GM18507 (cell line): ENCODE measurements around the gene PTPRM.

Source experiments
- DNase-seq: peaks from one replicate; pipeline ENCODE4 v3.0.0; 2011; ENCODE audit warnings: low read depth; ENCODE audit not compliant: insufficient read length; ENCODE audit errors: extremely low spot score
- FAIRE-seq: peaks from 2 replicates; lab custom pipeline; 2011; peaks lifted over from hg19 to GRCh38; lab: Jason Lieb, UNC

The PTPRM gene

GRCh38 chr18:8001711-8002301 is 434.7 kb downstream of the PTPRM start:
- FAIRE-seq, result no peak
- no peak for DNase-seq

- DNase-seq, result no peak
- FAIRE-seq, result no peak
Measured at GRCh38 chr18:8003878-8004675, 437.0 kb downstream of the PTPRM start.

GRCh38 chr18:8004792-8005191 is 437.7 kb downstream of the PTPRM start:
- FAIRE-seq (no peak), DNase-seq (no peak)

GRCh38 chr18:8005870-8006569 is 438.9 kb downstream of the PTPRM start:
- DNase-seq (no peak), FAIRE-seq (no peak)

GRCh38 chr18:8006979-8007378 is 439.9 kb downstream of the PTPRM start:
- FAIRE-seq (no peak), DNase-seq (no peak)

GRCh38 chr18:8008033-8008432 is 440.9 kb downstream of the PTPRM start:
- FAIRE-seq (no peak), DNase-seq (no peak)

GRCh38 chr18:8011361-8011760 is 444.2 kb downstream of the PTPRM start:
- no peak for DNase-seq
- no peak for FAIRE-seq

- DNase-seq, result no peak
- FAIRE-seq, result no peak
Measured at GRCh38 chr18:8011906-8012305, 444.8 kb downstream of the PTPRM start.

GRCh38 chr18:8018701-8019331 is 451.7 kb downstream of the PTPRM start:
- DNase-seq (no peak), FAIRE-seq (no peak)

- DNase-seq (no peak), FAIRE-seq (no peak)
Measured at GRCh38 chr18:8019600-8019999, 452.5 kb downstream of the PTPRM start.

- no peak for FAIRE-seq
Measured at GRCh38 chr18:8020132-8020846, 453.2 kb downstream of the PTPRM start.

GRCh38 chr18:8029061-8029460 is 461.9 kb downstream of the PTPRM start:
- DNase-seq (no peak), FAIRE-seq (no peak)

More at GRCh38 chr18:8020132-8020846, 453.2 kb downstream of the PTPRM start:
- no peak for DNase-seq

- FAIRE-seq, result no peak
- DNase-seq, result no peak
Measured at GRCh38 chr18:8029731-8030130, 462.6 kb downstream of the PTPRM start.

- DNase-seq (no peak), FAIRE-seq (no peak)
Measured at GRCh38 chr18:8030201-8030600, 463.1 kb downstream of the PTPRM start.

GRCh38 chr18:8031496-8031895 is 464.4 kb downstream of the PTPRM start:
- DNase-seq (no peak), FAIRE-seq (no peak)

GRCh38 chr18:8034674-8035073 is 467.6 kb downstream of the PTPRM start:
- FAIRE-seq (no peak), DNase-seq (no peak)

- FAIRE-seq, result no peak
- no peak for DNase-seq
Measured at GRCh38 chr18:8036551-8036950, 469.4 kb downstream of the PTPRM start.

- FAIRE-seq, result no peak
Measured at GRCh38 chr18:8037296-8037695, 470.2 kb downstream of the PTPRM start.

GRCh38 chr18:8040021-8040420 is 472.9 kb downstream of the PTPRM start:
- DNase-seq (no peak), FAIRE-seq (no peak)

More at GRCh38 chr18:8037296-8037695, 470.2 kb downstream of the PTPRM start:
- no peak for DNase-seq
